Measurements from ENCODE around the gene ATP11C.

GRCh38 chrX:139831017-139831416, 101.8 kb downstream of the ATP11C start:
- TF ChIP-seq, protein P1, sequence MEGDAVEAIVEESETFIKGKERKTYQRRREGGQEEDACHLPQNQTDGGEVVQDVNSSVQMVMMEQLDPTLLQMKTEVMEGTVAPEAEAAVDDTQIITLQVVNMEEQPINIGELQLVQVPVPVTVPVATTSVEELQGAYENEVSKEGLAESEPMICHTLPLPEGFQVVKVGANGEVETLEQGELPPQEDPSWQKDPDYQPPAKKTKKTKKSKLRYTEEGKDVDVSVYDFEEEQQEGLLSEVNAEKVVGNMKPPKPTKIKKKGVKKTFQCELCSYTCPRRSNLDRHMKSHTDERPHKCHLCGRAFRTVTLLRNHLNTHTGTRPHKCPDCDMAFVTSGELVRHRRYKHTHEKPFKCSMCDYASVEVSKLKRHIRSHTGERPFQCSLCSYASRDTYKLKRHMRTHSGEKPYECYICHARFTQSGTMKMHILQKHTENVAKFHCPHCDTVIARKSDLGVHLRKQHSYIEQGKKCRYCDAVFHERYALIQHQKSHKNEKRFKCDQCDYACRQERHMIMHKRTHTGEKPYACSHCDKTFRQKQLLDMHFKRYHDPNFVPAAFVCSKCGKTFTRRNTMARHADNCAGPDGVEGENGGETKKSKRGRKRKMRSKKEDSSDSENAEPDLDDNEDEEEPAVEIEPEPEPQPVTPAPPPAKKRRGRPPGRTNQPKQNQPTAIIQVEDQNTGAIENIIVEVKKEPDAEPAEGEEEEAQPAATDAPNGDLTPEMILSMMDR (IDR thresholded peaks at IDR 0.05) = no peak
- TF ChIP-seq EP300 (IDR thresholded peaks at IDR 0.05) (no peak), POLR2A (IDR thresholded peaks at IDR 0.05; ENCODE audit: low read length) (no peak), JUNB (IDR thresholded peaks at IDR 0.05) (no peak), FOSB (CRISPR knock-in tag; IDR thresholded peaks at IDR 0.05) (no peak), ESRRA (IDR thresholded peaks at IDR 0.05; ENCODE audit: borderline replicate concordance, low read length) (no peak), RFX5 (IDR thresholded peaks at IDR 0.05) (no peak), JUN (IDR thresholded peaks at IDR 0.05) (no peak), CHD4 (IDR thresholded peaks at IDR 0.05; ENCODE audit: borderline replicate concordance) (no peak), RNF2 (IDR thresholded peaks at IDR 0.05; ENCODE audit: borderline replicate concordance, low read depth) (no peak), FOXS1 (CRISPR knock-in tag; IDR thresholded peaks at IDR 0.05) (no peak)
- TF ChIP-seq, protein P2, sequence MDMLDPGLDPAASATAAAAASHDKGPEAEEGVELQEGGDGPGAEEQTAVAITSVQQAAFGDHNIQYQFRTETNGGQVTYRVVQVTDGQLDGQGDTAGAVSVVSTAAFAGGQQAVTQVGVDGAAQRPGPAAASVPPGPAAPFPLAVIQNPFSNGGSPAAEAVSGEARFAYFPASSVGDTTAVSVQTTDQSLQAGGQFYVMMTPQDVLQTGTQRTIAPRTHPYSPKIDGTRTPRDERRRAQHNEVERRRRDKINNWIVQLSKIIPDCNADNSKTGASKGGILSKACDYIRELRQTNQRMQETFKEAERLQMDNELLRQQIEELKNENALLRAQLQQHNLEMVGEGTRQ (IDR thresholded peaks at IDR 0.05) = no peak
- TF ChIP-seq, protein P3, sequence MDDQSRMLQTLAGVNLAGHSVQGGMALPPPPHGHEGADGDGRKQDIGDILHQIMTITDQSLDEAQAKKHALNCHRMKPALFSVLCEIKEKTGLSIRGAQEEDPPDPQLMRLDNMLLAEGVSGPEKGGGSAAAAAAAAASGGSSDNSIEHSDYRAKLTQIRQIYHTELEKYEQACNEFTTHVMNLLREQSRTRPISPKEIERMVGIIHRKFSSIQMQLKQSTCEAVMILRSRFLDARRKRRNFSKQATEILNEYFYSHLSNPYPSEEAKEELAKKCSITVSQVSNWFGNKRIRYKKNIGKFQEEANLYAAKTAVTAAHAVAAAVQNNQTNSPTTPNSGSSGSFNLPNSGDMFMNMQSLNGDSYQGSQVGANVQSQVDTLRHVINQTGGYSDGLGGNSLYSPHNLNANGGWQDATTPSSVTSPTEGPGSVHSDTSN (IDR thresholded peaks at IDR 0.05) = no peak
